AG10803 (cell line): Measurements from ENCODE around the gene PFN1.

ENCODE experiments used
- DNase-seq: peaks from one replicate; pipeline ENCODE4 v3.0.0; 2010; ENCODE audit warnings: low read depth
- H3K4me3 ChIP-seq: 2 replicates; pipeline ENCODE4 v1.5.1; 2011; ENCODE audit warnings: mild to moderate bottlenecking, low read length, control low read depth
- CTCF ChIP-seq: conservative IDR thresholded peaks from 2 replicates; pipeline ENCODE4 v1.5.1; 2011; ENCODE audit warnings: mild to moderate bottlenecking, low read length, control low read depth, inconsistent platforms

PFN1 gene

GRCh38 chr17:4948931-4949320, 596 bp upstream of the PFN1 start:
- TF ChIP-seq CTCF: no peak
- peak; percentile 89 for DNase-seq
- peak overlapping the region; percentile 97 for H3K4me3 ChIP-seq

DNA sequence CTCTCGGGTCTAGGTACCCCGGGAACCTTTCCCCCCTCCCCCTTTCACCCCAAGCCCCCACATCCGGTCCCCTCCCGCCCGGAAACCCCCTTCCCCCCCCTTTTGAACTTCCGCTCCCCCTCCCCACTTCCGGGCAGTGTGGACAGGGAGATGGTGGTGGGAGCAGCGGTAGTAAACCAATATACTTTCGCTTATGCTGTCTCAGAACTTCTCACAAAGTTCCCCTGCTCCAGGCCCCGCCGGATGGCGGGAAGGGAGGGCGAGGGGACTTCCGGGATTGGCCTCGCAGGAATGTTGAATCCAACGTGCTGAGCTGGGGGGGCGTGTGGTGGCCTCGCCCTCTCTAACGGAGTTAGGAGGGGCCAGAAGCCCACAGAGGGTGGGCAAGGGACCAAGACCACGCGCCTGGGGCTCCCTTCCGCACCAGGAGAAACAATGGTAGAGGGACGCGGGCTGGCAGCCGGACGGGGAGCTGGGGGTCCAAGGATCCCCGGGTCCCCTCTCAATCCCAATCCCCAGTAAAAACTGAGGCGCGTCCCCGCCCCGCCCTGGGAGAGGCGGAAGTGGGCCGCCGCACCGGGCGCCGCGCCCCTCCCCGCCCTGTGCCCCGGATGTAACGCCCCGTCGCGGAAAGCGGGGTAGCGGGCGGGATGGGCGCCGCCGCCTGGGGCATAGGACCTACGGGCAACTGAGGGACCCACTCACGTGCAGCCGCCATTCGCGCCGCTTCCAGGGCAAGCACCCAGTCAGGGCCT, 742 bp downstream of the PFN1 start:
- peak; percentile 40 for DNase-seq
- no peak for TF ChIP-seq CTCF
- H3K4me3 ChIP-seq: peak overlapping the region; percentile 97

DNA sequence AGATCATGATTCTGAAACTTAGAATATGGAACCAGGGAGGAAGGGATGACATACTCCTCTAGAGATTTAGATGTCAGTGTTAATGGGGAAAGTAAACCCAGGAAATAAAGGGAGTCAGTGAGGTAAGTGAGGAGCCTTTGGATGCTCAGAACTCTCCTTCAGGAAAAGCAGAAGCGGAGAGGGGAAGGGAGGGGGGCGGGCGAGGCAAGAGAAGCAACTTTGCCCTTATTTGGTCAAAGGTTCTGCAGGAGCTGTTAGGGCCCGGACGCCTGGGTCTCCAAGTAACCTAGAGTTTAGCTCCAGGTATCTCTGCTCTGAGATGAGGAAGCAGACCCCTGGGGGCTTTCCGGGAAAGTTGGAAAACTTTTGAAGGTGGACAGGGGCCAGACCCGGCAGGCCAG, 1.3 kb downstream of the PFN1 start:
- H3K4me3 ChIP-seq: peak overlapping the region; percentile 97
- TF ChIP-seq CTCF: no peak
- no peak for DNase-seq

GRCh38 chr17:4946312-4946976, 1.9 kb downstream of the PFN1 start:
- TF ChIP-seq CTCF: no peak
- H3K4me3 ChIP-seq: peak overlapping the region; percentile 97
- no peak for DNase-seq

DNA sequence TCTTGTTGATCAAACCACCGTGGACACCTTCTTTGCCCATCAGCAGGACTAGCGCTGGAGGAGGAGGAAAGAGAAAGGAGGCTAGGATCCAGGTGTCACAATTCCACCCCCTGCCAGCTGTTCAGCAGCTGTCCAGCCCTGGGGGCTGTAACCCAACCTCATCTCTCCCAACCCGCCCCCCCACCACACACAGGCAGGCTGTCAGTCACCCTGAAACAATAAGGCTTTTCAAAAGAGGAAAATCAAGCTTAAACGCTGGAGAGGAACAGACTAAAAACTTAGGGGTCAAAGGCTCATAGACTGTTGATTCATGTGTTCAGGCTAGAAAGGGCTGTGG, 2.4 kb downstream of the PFN1 start:
- no peak for TF ChIP-seq CTCF
- H3K4me3 ChIP-seq: peak overlapping the region; percentile 97
- no peak for DNase-seq

DNA sequence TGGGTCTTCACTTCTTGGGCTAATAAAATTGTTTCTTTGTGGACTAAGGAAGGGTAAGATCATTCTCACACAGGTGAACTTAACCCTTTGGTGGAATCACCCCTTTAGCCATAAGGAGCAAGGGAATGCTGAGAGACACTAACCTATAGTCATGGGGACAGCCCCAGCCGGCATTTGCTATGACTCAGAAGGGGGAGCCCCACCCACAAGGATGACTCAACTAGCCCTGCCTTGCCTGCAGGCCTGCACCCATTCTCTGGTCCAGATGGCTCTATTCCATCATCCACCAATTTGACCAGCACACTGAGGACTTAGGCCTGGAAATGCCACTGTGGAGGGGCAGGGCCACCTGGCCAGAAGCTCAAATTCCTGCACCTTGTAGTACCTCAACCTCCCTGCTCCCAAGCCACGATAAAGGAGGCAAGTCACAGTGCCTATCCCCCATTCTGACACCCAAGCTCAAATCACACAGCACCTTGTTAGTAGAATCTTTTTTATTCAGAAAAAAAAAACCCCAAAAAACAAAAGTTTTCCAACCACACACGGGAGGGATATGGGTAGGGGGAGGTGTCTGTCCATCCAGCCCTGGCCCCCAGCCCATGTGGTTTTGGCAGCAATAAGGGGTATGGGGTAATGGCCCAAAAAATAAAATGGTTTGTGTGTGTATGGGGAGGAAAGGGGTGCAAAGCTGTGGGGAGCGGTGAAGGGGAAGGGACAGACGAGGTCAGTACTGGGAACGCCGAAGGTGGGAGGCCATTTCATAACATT, 3.0 kb downstream of the PFN1 start:
- no peak for TF ChIP-seq CTCF
- H3K4me3 ChIP-seq: peak overlapping the region; percentile 97
- peak; percentile 91 for DNase-seq
